HG03066 (cell line): ENCODE measurements around the gene ZBTB37.
"Not testable (repeated sequence)": the region's sequence is repeated elsewhere in the genome, so short reads cannot be mapped to it uniquely, and the experiment has no call there.

Experiments
- ATAC-seq: cut with Tn5 transposase; IDR thresholded peaks from one replicate; pipeline ENCODE4 v1.9.1; 2021; ENCODE audit warnings: low read depth; ENCODE audit not compliant: unreplicated experiment

ZBTB37 gene, protein sequence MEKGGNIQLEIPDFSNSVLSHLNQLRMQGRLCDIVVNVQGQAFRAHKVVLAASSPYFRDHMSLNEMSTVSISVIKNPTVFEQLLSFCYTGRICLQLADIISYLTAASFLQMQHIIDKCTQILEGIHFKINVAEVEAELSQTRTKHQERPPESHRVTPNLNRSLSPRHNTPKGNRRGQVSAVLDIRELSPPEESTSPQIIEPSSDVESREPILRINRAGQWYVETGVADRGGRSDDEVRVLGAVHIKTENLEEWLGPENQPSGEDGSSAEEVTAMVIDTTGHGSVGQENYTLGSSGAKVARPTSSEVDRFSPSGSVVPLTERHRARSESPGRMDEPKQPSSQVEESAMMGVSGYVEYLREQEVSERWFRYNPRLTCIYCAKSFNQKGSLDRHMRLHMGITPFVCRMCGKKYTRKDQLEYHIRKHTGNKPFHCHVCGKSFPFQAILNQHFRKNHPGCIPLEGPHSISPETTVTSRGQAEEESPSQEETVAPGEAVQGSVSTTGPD

DNA sequence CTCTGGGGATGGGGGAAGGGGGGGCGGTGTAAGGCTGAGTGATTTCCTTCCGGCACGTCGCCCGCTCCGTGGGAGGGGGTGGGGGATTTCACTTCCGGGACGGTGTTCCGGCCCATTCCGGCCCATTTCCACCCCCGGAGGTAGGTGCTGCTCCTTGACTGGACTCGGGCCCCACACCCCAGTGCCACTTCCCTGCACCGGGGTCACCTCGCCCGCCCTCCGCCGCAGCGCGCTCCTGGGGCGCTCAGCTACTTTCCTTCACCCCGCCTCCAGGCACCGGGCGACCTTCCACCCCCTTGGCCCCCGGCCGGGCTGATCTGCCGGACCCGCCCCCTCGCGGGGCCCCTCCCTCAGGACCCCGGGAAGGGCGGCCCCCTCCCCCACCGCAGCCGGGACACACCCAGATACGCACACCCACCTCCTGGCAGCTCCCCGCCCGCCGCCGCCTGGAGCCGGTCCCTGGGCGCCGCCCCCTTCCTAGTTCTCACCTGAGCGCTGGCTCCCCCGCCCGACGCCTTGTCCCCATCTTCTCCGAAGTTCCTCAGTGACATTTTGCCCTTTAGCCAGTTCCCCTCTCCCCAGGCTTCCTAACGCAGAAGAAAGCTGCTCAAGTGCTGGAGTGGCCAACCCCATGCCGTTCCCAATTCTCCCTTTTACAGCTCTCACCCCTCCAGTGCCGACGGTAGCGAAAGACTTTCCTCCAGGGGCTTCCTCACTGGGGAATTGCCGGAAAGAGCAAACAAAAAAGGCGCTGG lies at the start of gene ZBTB37:
ZBTB37 (plus strand) TSS at position 115 of the 755 bp plus-strand sequence. CDS start 1,846 bp downstream, outside the sequence.
- peak; percentile 46 for ATAC-seq

DNA sequence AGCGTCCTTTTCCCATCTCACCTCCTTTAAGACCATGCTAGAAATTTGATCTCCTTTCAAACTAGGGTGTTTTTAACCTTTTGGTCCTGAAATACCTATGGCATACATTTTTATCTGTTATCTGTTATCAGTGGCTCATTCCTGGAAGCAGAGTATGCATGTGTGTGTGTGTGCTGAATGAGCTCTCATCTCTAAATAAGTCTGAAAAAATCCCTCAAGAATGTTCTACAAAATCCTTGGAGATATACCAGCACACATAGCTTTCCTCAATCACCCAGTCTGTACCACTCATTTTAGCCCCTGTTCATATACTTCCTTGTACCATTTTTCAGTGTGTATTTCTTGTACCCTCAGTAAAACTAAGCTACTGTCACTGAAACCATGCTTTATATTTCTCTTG lies 49.7 kb upstream of the ZBTB37 start:
- ATAC-seq: no peak

DNA sequence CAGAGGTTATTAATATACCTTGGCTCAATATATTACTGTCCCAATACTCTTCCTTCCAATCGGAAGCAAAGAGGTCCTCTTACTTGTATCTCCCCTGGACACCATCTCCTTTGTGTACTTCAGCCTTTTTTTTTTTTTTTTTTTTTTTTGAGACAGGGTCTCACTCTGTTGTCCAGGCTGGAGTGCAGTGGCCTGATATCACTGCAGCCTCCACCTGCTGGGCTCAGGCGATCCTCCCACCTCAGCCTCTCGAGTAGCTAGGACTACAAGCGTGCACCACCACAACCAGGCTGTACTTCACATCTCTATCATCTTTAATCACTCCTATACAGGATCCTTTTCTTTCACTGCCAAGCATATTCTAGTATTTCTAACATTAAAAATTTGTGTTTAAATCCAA lies 46.5 kb upstream of the ZBTB37 start:
- no peak for ATAC-seq

DNA sequence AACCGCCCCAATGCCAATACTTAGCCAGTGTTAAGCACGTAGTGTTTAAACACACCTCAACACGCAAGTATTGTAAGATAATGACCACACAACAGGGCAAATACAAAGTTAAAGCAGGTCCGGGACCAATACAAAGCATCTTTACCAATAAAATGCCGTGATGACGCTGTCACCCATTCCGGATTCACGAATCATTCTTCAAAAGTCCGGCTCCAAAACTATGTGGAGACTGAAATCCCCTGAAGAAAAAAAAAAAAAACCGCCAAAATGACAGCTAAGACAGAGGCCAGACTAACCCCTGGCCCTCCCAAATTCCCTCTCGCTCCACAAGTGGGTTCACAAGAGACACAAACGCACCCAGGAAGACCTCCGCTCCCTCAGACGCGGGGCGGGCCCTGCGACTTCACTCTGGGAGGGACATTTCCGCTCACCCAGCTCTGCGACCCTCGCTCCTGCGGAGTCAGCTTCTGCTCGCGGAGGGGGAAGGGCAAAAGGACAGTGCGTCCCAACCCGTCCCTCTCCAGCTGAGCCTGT lies 44.3 kb upstream of the ZBTB37 start:
- peak; percentile 34 for ATAC-seq

DNA sequence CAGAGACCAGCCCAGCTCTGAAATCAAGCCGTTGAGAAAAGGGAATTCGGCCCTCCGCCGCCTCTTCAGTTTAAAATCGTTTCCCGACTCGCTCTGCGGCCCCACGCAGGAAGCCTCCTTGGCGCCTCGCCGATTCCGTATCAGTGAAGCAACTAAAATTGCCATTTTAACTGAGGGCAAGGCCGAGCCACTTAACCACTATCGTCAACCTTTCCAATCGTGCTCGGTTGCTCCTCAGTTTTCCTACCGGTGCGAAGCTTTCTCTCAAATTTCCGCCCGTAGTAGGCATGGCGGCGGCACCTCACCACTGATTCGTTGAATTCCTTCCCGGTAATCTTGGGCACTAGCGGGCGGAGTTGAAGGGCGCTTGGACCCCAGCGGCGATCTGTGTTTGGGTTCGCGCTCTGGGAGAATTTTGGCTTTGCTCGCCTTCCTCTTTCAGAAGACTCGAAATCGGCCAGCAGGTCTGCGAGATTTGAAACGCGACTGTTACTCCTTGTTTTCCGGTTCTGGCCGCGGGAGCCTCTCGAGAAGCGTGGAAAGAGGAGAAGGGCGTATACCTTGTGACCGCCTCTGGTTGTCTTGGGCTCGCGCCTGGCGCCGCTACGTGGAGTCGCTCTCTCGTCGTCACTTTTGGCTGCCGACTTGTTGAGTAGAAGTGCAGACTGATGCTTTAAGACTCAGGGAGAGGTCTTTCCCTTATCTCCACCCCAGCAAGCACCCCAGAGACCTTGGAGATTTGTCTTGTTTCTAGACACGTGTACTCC lies 43.7 kb upstream of the ZBTB37 start, which contains the start of the genes CENPL and DARS2:
CENPL (minus strand) TSS at position 569 of the 767 bp plus-strand sequence. CDS start 13,584 bp downstream, outside the sequence.
DARS2 (plus strand) TSS at position 359 of the 767 bp plus-strand sequence. CDS start 557 bp downstream, outside the sequence.
- ATAC-seq: peak; percentile 85

DNA sequence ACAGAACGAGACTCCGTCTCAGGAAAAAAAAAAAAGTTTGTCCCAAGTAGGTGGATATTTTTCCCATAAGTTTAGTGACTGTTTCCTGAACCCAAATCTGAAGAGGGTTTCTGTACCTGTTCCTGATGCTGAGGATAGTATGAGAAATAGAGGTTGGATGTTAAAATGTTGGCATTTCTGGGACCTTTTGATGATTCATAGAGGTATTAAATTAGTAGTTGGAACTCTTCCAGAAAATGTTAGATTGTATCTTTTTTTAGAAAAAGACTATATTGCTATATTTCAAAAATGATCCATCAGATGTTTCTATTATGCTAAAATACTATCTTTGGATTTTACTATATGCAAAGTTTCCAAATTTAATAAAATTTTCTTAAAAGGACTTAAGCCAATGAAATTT lies 40.6 kb upstream of the ZBTB37 start:
- no peak for ATAC-seq

DNA sequence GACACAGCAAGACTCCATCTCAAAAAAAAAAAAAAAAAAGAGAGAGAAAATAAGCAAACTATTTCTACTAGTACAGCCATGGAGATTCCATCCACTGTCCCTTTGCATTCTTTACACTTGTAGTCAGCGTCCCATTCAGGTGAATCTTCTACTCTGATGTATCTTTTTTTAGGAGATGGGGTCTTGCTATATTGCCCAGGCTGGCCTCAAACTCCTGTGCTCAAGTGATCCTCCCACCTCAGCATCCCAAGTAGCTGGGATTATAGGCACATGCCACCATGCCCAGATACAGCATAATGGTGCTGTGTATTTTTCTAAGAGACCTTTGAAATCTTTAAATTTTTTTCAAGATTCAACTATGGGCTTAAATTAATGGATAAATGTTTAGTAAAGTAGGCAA lies 35.4 kb upstream of the ZBTB37 start:
- no peak for ATAC-seq

DNA sequence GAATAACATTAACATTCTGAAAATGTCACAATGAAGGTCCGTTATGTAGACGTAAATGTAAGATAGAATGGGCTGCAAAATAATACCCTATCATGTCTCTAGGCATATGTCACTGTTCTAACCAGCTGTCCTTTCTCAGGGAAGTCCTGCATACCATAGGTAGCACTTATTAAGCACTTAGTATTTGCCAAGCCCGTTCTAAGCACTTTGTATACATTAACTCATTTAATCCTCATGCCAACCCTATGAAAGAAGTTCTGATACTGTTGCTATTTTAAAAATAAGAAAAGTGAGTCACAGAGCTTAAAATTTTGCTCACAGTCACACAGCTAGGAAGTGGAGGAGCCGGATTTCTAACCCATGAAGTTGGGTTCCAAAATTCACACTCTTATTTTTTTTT lies 16.1 kb upstream of the ZBTB37 start:
- no peak for ATAC-seq

DNA sequence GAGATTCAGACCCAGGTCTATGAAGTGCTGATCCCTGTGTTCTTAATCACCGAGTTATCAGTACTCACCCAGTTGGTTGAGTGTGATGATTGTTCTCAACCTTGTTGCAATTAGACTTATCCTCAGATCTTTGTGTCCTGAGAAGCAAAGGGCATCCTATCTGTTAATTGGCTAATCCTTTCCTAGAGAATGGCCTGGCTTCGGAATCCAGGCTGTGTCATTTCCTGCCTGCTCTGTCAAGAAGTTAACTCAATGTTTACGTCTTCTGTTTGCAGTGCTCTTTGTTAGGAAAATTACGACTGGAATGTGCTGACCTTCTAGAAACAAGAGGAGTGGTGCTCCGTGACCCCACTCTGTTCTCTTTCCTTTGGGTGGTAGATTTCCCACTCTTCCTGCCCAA lies 15.1 kb upstream of the ZBTB37 start:
- ATAC-seq: no peak

DNA sequence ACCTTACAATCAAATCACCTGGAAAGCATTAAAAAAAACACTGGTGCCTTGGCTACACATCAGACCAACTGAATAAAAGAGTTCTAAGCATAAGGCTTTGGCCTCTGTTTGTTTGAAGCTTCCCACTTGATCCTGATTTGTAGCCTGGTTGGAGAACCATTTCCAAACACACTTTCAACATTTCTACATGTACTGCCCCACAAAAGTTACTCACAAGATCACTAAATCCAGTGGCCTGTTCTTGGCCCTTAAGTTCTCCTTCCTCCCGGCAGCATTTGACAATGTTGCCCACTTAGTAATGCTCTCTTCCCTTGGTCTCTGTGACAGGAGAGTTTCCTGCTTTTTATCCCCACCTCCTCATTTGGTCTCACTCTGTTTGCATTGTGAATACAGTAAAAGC lies 12.2 kb upstream of the ZBTB37 start:
- ATAC-seq: no peak

DNA sequence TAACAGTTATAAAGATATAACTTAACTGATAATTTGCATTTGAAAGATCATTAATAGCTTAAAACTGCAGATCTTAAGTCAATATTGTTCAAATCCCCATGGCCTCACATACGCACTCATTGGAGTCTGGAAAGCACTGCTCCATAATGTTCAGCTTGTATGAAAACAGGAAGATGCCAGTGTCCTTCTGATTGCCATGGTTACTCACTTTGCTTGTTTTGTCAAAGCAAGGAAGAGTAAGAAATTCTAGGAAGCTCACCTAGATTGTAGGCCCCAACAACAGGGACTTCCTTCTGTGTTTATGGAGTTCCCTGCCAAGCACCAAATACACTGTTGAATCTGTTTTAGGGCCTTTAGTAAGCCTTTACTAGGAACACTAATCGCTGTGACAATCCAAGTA lies 11.3 kb upstream of the ZBTB37 start:
- no peak for ATAC-seq

DNA sequence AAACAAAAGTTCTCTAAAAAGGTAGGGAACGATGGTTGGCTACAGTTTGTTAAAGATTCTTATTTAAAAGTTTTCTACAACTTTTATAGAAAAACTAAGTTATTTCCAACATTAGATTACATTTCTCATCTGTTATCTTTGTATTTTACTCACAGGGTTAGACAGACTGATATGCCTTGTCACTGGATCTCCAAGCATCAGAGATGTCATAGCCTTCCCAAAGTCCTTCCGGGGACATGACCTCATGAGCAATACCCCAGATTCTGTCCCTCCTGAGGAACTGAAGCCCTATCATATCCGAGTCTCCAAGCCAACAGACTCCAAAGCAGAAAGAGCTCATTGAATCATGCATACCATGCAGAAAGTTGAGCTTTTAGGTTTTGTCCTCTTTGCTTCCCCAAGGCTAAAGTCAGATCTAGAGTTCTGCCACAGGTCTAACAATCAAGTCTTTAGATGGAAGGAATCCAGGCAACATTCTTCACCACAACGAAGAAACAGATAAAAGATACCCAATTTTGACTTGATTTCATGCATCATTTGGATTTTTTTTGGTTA lies 10.7 kb upstream of the ZBTB37 start:
- no peak for ATAC-seq

DNA sequence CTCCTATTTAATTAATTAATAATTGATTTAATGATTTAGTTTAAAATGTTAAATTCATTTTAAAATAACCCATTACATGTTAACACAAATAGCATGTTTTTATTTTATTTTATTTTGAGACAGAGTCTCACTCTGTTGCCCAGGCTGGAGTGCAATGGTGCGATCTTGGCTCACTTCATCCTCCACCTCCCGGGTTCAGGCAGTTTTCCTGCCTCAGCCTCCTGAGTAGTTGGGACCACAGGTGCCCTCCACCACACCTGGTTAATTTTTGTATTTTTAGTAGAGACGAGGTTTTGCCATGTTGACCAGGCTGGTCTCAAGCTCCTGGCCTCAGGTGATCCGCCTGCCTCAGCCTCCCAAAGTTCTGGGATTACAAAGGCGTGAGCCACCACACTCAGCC lies 8.6 kb upstream of the ZBTB37 start:
- ATAC-seq: not testable (repeated sequence)

DNA sequence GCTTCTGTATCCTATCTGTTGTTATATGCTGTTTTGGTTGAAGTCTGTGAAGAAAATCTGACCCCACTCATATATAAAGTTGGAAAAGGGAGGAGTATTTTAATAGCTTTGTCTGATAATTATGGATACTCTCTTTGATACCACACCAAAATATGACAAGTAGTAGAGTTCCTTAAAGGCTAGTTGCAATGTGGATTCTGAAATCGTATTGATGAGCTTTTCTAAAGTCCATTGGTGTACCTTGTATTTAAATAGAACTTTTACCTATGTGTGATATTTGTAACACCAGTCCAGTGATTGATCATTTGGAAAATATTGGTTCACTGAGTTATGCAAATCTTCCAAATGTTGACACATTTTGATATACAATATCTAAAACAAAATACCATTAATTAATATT lies 8.1 kb upstream of the ZBTB37 start:
- ATAC-seq: no peak

DNA sequence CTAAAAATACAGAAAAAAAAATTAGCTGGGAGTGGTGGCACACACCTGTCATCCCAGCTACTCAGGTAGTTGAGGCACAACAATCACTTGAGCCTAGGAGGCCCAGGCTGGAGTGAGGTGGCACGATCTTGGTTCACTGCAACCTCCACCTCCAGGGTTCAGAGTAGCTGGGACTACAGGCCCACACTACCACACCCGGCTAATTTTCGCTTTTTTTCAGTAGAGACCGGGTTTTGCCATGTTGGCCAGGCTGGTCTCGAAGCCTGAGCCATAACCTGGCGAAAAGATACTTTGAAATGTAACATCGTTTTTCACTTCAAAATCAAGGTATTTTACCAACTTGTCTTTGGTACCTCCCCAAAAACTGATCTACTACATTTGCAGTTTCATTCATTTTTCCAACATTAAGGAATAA lies 6.4 kb upstream of the ZBTB37 start:
- ATAC-seq: no peak

DNA sequence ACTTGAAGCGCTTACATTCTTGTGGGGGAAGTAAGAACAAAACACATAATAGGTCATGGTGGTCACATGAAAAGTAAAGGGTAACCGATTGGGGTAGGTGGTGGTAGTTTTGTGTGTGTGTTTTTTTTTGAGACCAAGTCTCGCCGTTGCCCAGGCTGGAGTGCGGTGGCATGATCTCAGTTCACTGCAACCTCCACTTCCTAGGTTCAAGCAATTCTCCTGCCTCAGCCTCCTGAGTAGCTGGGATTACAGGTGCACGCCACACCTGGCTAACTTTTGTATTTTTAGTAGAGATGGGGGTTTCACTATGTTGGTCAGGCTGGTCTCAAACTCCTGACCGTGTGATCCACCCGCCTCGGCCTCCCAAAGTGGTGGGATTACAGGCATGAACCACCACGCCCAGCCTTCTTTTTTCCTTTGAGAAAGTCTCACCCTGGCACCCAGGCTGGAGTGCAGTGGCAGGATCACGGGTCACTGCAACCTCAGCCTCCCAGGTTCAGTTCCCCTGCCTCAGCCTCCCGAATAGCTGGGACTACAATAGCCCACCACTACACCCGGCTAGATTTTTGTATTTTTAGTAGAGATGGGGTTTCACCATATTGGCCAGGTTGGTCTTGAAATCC lies 5.9 kb upstream of the ZBTB37 start:
- ATAC-seq: not testable (repeated sequence)

DNA sequence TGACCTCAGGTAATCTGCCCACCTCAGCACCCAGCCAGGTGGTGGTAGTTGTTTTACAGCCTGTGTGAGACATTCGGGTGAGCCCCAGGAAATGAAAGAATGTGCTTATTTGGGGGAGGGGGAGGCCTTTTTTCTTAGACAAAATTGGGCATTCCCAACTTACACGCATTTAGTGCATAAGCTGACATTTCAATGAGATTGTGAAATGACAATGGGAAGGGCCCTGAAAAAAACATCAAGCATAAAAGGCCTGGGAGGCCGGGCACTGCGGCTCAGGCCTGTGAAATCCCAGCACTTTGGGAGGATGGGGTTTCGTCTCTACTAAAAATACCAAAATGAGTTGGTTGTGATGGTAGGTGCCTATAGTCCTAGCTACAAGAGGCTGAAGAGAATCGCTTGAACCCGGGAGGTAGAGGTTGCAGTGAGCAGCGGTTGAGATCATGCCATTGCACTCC lies 5.4 kb upstream of the ZBTB37 start:
- ATAC-seq: no peak

DNA sequence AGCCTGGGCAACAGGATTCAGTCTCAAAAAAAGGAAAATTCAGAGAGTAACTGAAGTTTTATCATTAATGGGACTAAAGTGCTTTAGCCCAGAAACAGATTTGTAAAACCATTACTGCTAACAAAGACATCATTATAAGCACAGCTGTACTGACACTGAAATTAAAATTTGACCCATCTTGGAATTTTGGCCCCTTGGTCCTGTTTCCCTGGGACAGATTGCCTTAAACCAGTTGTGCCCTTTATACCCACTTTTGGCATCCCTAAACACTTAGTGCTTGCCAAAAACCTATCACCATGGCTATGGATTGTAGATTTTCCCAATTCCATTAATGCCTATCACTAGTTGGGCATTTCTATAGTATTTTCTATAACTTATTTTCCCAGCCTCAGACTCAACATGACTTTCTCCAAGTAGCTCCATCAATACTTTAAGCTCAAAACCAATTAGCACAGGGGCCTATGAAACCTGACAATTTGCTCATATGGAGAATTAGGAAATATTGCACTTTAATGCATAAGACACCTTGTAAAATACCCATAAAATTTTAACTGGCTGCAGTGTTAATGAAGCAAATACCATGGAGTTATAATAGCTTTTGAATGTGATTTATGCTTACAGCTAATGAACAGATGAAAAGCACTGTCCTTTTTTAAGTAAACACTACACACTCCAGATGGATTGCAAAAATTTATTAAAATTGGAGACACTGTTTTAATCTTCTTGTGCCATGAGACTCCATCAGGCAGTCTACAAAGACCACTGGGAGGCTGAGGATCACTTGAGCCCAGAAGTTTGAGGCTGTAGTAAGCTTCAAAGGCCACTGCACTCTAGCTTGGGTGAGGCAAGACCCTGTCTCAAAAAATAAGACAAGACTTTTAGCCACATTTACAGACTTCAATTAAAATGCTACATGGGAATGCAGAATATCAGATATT lies 4.7 kb upstream of the ZBTB37 start:
- no peak for ATAC-seq
